WTC11 (cell line): ENCODE results near the gene EMILIN3.

ENCODE experiments used
- CTCF ChIP-seq: fragments of 200-600 bp; IDR thresholded peaks from 2 replicates; pipeline ENCODE4 v1.8.0; 2022; ENCODE audit warnings: antibody characterized with exemption
- E2F5 ChIP-seq: sonication (generic); formaldehyde crosslinking; IDR thresholded peaks from 2 replicates; pipeline ENCODE4 v1.8.1; 2022; ENCODE audit warnings: mild to moderate bottlenecking, moderate library complexity, missing genetic modification reagents
- FOXJ3 ChIP-seq: sonication (generic); formaldehyde crosslinking; IDR thresholded peaks from 2 replicates; pipeline ENCODE4 v1.9.0; 2021; ENCODE audit warnings: missing genetic modification reagents, mild to moderate bottlenecking, borderline replicate concordance
- HMGXB4 ChIP-seq: sonication (generic); formaldehyde crosslinking; IDR thresholded peaks from 2 replicates; pipeline ENCODE4 v1.8.1; 2023; ENCODE audit warnings: mild to moderate bottlenecking, moderate library complexity, missing genetic modification reagents
- JUN ChIP-seq: sonication (generic); formaldehyde crosslinking; IDR thresholded peaks from 2 replicates; pipeline ENCODE4 v1.8.0; 2023; ENCODE audit warnings: mild to moderate bottlenecking, missing genetic modification reagents
- MLX ChIP-seq: sonication (generic); formaldehyde crosslinking; IDR thresholded peaks from 2 replicates; pipeline ENCODE4 v1.8.1; 2023; ENCODE audit warnings: mild to moderate bottlenecking, missing genetic modification reagents, moderate library complexity
- NFATC4 ChIP-seq: fragments of 250-450 bp; sonication (Bioruptor Pico); IDR thresholded peaks from 2 replicates; pipeline ENCODE4 v1.9.0; 2021; ENCODE audit warnings: mild to moderate bottlenecking
- NFYB ChIP-seq: sonication (generic); formaldehyde crosslinking; conservative IDR thresholded peaks from 2 replicates; pipeline ENCODE4 v1.8.0; 2022; ENCODE audit warnings: low read depth, missing genetic modification reagents
- ZNF219 ChIP-seq: sonication (generic); formaldehyde crosslinking; IDR thresholded peaks from 2 replicates; pipeline ENCODE4 v1.8.0; 2023; ENCODE audit warnings: missing genetic modification reagents, mild to moderate bottlenecking, borderline replicate concordance
- ZNF423 ChIP-seq: fragments of 250-450 bp; sonication (Bioruptor Pico); IDR thresholded peaks from 2 replicates; pipeline ENCODE4 v2.1.2; 2022; ENCODE audit warnings: mild to moderate bottlenecking, moderate library complexity

- TF ChIP-seq CTCF (no peak), NFATC4 (CRISPR knock-in tag) (no peak), JUN (no peak), ZNF219 (CRISPR knock-in tag) (no peak), NFYB (CRISPR knock-in tag) (no peak), MLX (no peak), E2F5 (CRISPR knock-in tag) (no peak), FOXJ3 (no peak), HMGXB4 (CRISPR knock-in tag) (no peak), ZNF423 (CRISPR knock-in tag) (no peak)
These were observed 16.7 kb downstream of the EMILIN3 start for GRCh38 chr20:41349943-41350342.
